ENCODE results near the gene MYLK4. TPM values are rescaled to one million over a fixed set of nuclear protein-coding genes. Genes with fewer than 3 reads are reported as not detected.

The MYLK4 gene
- total RNA-seq, 4 donors from 2014 or later = 0.65 to 1.5 (median 0.93) TPM

GRCh38 chr6:2746557-2747061, 4.1 kb downstream of the MYLK4 start:
- no peak for TF ChIP-seq CTCF (IDR thresholded peaks at IDR 0.05; ENCODE audit: low read depth)

- no peak for TF ChIP-seq CTCF (IDR thresholded peaks at IDR 0.05; ENCODE audit: low read depth)
Observed at GRCh38 chr6:2745246-2745645, 5.5 kb downstream of the MYLK4 start.

GRCh38 chr6:2744778-2745177, 5.9 kb downstream of the MYLK4 start:
- no peak for TF ChIP-seq CTCF (IDR thresholded peaks at IDR 0.05; ENCODE audit: low read depth)

GRCh38 chr6:2744209-2744771, 6.4 kb downstream of the MYLK4 start:
- no peak for TF ChIP-seq CTCF (IDR thresholded peaks at IDR 0.05; ENCODE audit: low read depth)

- no peak for TF ChIP-seq CTCF (IDR thresholded peaks at IDR 0.05; ENCODE audit: low read depth)
Observed at GRCh38 chr6:2743280-2744208, 7.2 kb downstream of the MYLK4 start.

GRCh38 chr6:2741756-2742155, 9.0 kb downstream of the MYLK4 start:
- no peak for TF ChIP-seq CTCF (IDR thresholded peaks at IDR 0.05; ENCODE audit: low read depth)

GRCh38 chr6:2740581-2740980, 10.1 kb downstream of the MYLK4 start:
- TF ChIP-seq CTCF (IDR thresholded peaks at IDR 0.05; ENCODE audit: low read depth) = no peak

Data from subcutaneous adipose tissue (tissue), 4 donors.